SK-N-SH treated with all-trans-retinoic acid at 6 μM for 48 hours (cell line): Measurements from ENCODE around the gene FNTB.

Experiments used
- ATAC-seq: fragments of 200-7000 bp; cut with Tn5 transposase; 3 replicates; pipeline ENCODE4 v1.9.1; 2020; ENCODE audit warnings: mild to moderate bottlenecking, moderate library complexity
- ARNTL ChIP-seq: fragments of 450-650 bp; formaldehyde crosslinking; IDR thresholded peaks from 2 replicates; pipeline ENCODE4 v1.5.0; 2020; ENCODE audit warnings: low read depth, mild to moderate bottlenecking, moderate library complexity, borderline replicate concordance
- BACH2 ChIP-seq: fragments of 250-450 bp; sonication (Bioruptor Pico); IDR thresholded peaks from 2 replicates; pipeline ENCODE4 v1.9.0; 2021; ENCODE audit warnings: mild to moderate bottlenecking, borderline replicate concordance
- CREB5 ChIP-seq: fragments of 250-450 bp; sonication (Bioruptor Pico); IDR thresholded peaks from 2 replicates; pipeline ENCODE4 v1.5.1; 2020; ENCODE audit warnings: low read depth, mild to moderate bottlenecking, moderate library complexity
- CSDC2 ChIP-seq: fragments of 250-450 bp; sonication (Bioruptor Pico); IDR thresholded peaks from 2 replicates; pipeline ENCODE4 v1.5.0; 2020; ENCODE audit warnings: mild to moderate bottlenecking, moderate library complexity
- CSRNP3 ChIP-seq: fragments of 250-450 bp; sonication (Bioruptor Pico); IDR thresholded peaks from 2 replicates; pipeline ENCODE4 v1.5.1; 2021; ENCODE audit warnings: mild to moderate bottlenecking, moderate library complexity
- ESRRG ChIP-seq: fragments of 250-450 bp; sonication (Bioruptor Pico); IDR thresholded peaks from 2 replicates; pipeline ENCODE4 v1.6.1; 2021; ENCODE audit warnings: mild to moderate bottlenecking
- GLIS3 ChIP-seq: fragments of 250-450 bp; sonication (Bioruptor Pico); IDR thresholded peaks from 2 replicates; pipeline ENCODE4 v1.5.0; 2020; ENCODE audit warnings: mild to moderate bottlenecking, moderate library complexity
- ISL1 ChIP-seq: fragments of 250-450 bp; sonication (Bioruptor Pico); IDR thresholded peaks from 2 replicates; pipeline ENCODE4 v2.1.2; 2022; ENCODE audit warnings: mild to moderate bottlenecking, moderate library complexity
- PATZ1 ChIP-seq: fragments of 250-450 bp; sonication (Bioruptor Pico); IDR thresholded peaks from 2 replicates; pipeline ENCODE4 v1.8.0; 2020; ENCODE audit warnings: mild to moderate bottlenecking, moderate library complexity, borderline replicate concordance
- POU6F1 ChIP-seq: fragments of 250-450 bp; sonication (Bioruptor Pico); IDR thresholded peaks from 2 replicates; pipeline ENCODE4 v1.8.0; 2021; ENCODE audit warnings: low read depth, mild to moderate bottlenecking, moderate library complexity, borderline replicate concordance
- PPARA ChIP-seq: fragments of 250-450 bp; sonication (Bioruptor Pico); IDR thresholded peaks from 2 replicates; pipeline ENCODE4 v1.5.0; 2020; ENCODE audit warnings: mild to moderate bottlenecking, borderline replicate concordance
- RARB ChIP-seq: fragments of 250-450 bp; sonication (Bioruptor Pico); IDR thresholded peaks from 2 replicates; pipeline ENCODE4 v1.8.0; 2021; ENCODE audit warnings: mild to moderate bottlenecking, moderate library complexity
- SNAI2 ChIP-seq: fragments of 250-450 bp; sonication (Bioruptor Pico); IDR thresholded peaks from 2 replicates; pipeline ENCODE4 v1.5.0; 2020; ENCODE audit warnings: mild to moderate bottlenecking, moderate library complexity
- TCF4 ChIP-seq: fragments of 250-450 bp; sonication (Bioruptor Pico); IDR thresholded peaks from 2 replicates; pipeline ENCODE4 v1.8.0; 2021; ENCODE audit warnings: mild to moderate bottlenecking, moderate library complexity, borderline replicate concordance
- TOX ChIP-seq: fragments of 250-450 bp; sonication (Bioruptor Pico); IDR thresholded peaks from 2 replicates; pipeline ENCODE4 v1.8.0; 2021; ENCODE audit warnings: mild to moderate bottlenecking, moderate library complexity, borderline replicate concordance
- TSHZ2 ChIP-seq: fragments of 250-450 bp; sonication (Bioruptor Pico); IDR thresholded peaks from 2 replicates; pipeline ENCODE4 v1.5.0; 2020; ENCODE audit warnings: mild to moderate bottlenecking, moderate library complexity
- ZC3H10 ChIP-seq: fragments of 250-450 bp; sonication (Bioruptor Pico); IDR thresholded peaks from 2 replicates; pipeline ENCODE4 v1.5.1; 2021; ENCODE audit warnings: mild to moderate bottlenecking, moderate library complexity
- ZFP3 ChIP-seq: fragments of 250-450 bp; sonication (Bioruptor Pico); IDR thresholded peaks from 2 replicates; pipeline ENCODE4 v1.5.0; 2020; ENCODE audit warnings: mild to moderate bottlenecking, moderate library complexity
- ZFP30 ChIP-seq: fragments of 450-650 bp; formaldehyde crosslinking; IDR thresholded peaks from 2 replicates; pipeline ENCODE4 v1.5.0; 2022; ENCODE audit warnings: mild to moderate bottlenecking, moderate library complexity
- ZNF565 ChIP-seq: fragments of 450-650 bp; formaldehyde crosslinking; conservative IDR thresholded peaks from 2 replicates; pipeline ENCODE4 v1.5.0; 2020; ENCODE audit warnings: low read depth, mild to moderate bottlenecking, moderate library complexity
- ZNF70 ChIP-seq: fragments of 450-650 bp; formaldehyde crosslinking; IDR thresholded peaks from 2 replicates; pipeline ENCODE4 v1.5.0; 2020; ENCODE audit warnings: mild to moderate bottlenecking, moderate library complexity
- ZNF8 ChIP-seq: fragments of 450-650 bp; formaldehyde crosslinking; IDR thresholded peaks from 2 replicates; pipeline ENCODE4 v1.5.0; 2020; ENCODE audit warnings: mild to moderate bottlenecking, moderate library complexity

FNTB gene

GRCh38 chr14:64994540-64994939 lies 7.8 kb downstream of the FNTB start:
- no peak for TF ChIP-seq CREB5 (CRISPR knock-in tag)
- no peak for TF ChIP-seq ARNTL (CRISPR knock-in tag)
- TF ChIP-seq ZFP3 (CRISPR knock-in tag) = no peak
- TF ChIP-seq ZC3H10 (CRISPR knock-in tag) = no peak
- TF ChIP-seq TSHZ2 (CRISPR knock-in tag) = no peak
- TF ChIP-seq ESRRG (CRISPR knock-in tag) = no peak
- TF ChIP-seq POU6F1 (CRISPR knock-in tag) = no peak
- no peak for TF ChIP-seq RARB (CRISPR knock-in tag)
- TF ChIP-seq GLIS3 (CRISPR knock-in tag) = no peak
- TF ChIP-seq CSRNP3 (CRISPR knock-in tag) = no peak
- TF ChIP-seq SNAI2 (CRISPR knock-in tag) = no peak
- no peak for TF ChIP-seq CSDC2 (CRISPR knock-in tag)
- TF ChIP-seq PATZ1 (CRISPR knock-in tag) = no peak
- no peak for TF ChIP-seq ZFP30
- no peak for TF ChIP-seq TCF4 (CRISPR knock-in tag)
- TF ChIP-seq ZNF565 = no peak
- no peak for TF ChIP-seq PPARA (CRISPR knock-in tag)
- no peak for TF ChIP-seq ZNF8 (CRISPR knock-in tag)
- TF ChIP-seq ISL1 (CRISPR knock-in tag) = no peak
- ATAC-seq = no peak

- TF ChIP-seq GLIS3 (CRISPR knock-in tag) = no peak
- no peak for TF ChIP-seq ZNF8 (CRISPR knock-in tag)
- no peak for TF ChIP-seq SNAI2 (CRISPR knock-in tag)
- TF ChIP-seq TOX (CRISPR knock-in tag) = no peak
- no peak for TF ChIP-seq ZFP30
- TF ChIP-seq, all 23 proteins: peak for 0
- ATAC-seq = no peak
Measured at GRCh38 chr14:64995291-64995690, 8.6 kb downstream of the FNTB start.

- ATAC-seq = no peak
- no peak for TF ChIP-seq PATZ1 (CRISPR knock-in tag)
- no peak for TF ChIP-seq TCF4 (CRISPR knock-in tag)
- TF ChIP-seq CSDC2 (CRISPR knock-in tag) = no peak
- TF ChIP-seq CSRNP3 (CRISPR knock-in tag) = no peak
- no peak for TF ChIP-seq GLIS3 (CRISPR knock-in tag)
- TF ChIP-seq ESRRG (CRISPR knock-in tag) = no peak
- no peak for TF ChIP-seq ISL1 (CRISPR knock-in tag)
- TF ChIP-seq BACH2 (CRISPR knock-in tag) = no peak
- no peak for TF ChIP-seq ZNF70 (CRISPR knock-in tag)
Measured at GRCh38 chr14:64997108-64997794, 10.6 kb downstream of the FNTB start.
